Liver (tissue), 9 donors: ENCODE results near the gene PDE4B. TPM values are rescaled to one million over a fixed set of nuclear protein-coding genes. Genes with fewer than 3 reads are reported as not detected.

ENCODE experiments used
- DNase-seq: peaks from one replicate; pipeline ENCODE4 v3.0.0-alpha.2; 2017; ENCODE audit warnings: low spot score
- H3K27ac ChIP-seq, 2 donors: one replicate each; pipeline ENCODE4 v1.7.0; 2013; ENCODE audit warnings: inconsistent platforms in 2 of 2, low read length in 2 of 2, control low read depth in 1 of 2, low read depth in 1 of 2, mild to moderate bottlenecking in 1 of 2
- H3K27me3 ChIP-seq, 4 donors: one replicate each; pipeline versions ENCODE4 v1.6.1 to v1.7.0; 2013; ENCODE audit warnings: low read length in 3 of 4, inconsistent platforms in 1 of 4, mild to moderate bottlenecking in 1 of 4, moderate library complexity in 1 of 4; ENCODE audit not compliant: control insufficient read depth in 4 of 4, insufficient read depth in 4 of 4
- H3K36me3 ChIP-seq, 4 donors: one replicate each; pipeline versions ENCODE4 v1.6.1 to v1.7.0; 2013; ENCODE audit warnings: low read length in 3 of 4, mild to moderate bottlenecking in 3 of 4, low read depth in 1 of 4, moderate library complexity in 1 of 4; ENCODE audit not compliant: control insufficient read depth in 4 of 4, insufficient read depth in 3 of 4
- H3K4me1 ChIP-seq, 4 donors: one replicate each; pipeline versions ENCODE4 v1.6.1 to v1.7.0; 2013; ENCODE audit warnings: low read length in 3 of 4, mild to moderate bottlenecking in 3 of 4, moderate library complexity in 1 of 4; ENCODE audit not compliant: control insufficient read depth in 4 of 4, insufficient read depth in 4 of 4
- H3K4me3 ChIP-seq, 3 donors: one replicate each; pipeline versions ENCODE4 v1.6.1 to v1.7.0; 2013; ENCODE audit warnings: low read length in 3 of 3, control low read depth in 1 of 3, low read depth in 1 of 3, mild to moderate bottlenecking in 1 of 3
- H3K9ac ChIP-seq, 2 donors: one replicate each; pipeline ENCODE4 v1.7.0; 2013; ENCODE audit warnings: low read length in 2 of 2, mild to moderate bottlenecking in 2 of 2, moderate library complexity in 2 of 2, control low read depth in 1 of 2, low read depth in 1 of 2
- H3K9me3 ChIP-seq, 4 donors: one replicate each; pipeline versions ENCODE4 v1.6.1 to v1.7.0; 2013; ENCODE audit warnings: low read length in 3 of 4; ENCODE audit not compliant: control insufficient read depth in 4 of 4
- EGR1 ChIP-seq, 2 donors: IDR thresholded peaks; 2 replicates each; pipeline ENCODE4 v1.6.1; 2016 to 2018; ENCODE audit warnings: antibody characterized with exemption in 2 of 2, low read depth in 2 of 2
- FOXA1 ChIP-seq: IDR thresholded peaks from 2 replicates; pipeline ENCODE4 v1.6.1; 2016; ENCODE audit warnings: antibody characterized with exemption
- FOXA2 ChIP-seq: IDR thresholded peaks from 2 replicates; pipeline ENCODE4 v1.6.1; 2016; ENCODE audit warnings: antibody characterized with exemption
- GABPA ChIP-seq, 2 donors: IDR thresholded peaks in 1 of 2; conservative IDR thresholded peaks in 1 of 2; 2 replicates each; pipeline ENCODE4 v1.6.1; 2016; ENCODE audit warnings: antibody characterized with exemption in 2 of 2, mild to moderate bottlenecking in 1 of 2, moderate library complexity in 1 of 2
- HNF4A ChIP-seq, 2 donors: conservative IDR thresholded peaks; 2 replicates each; pipeline ENCODE4 v1.6.1; 2016; ENCODE audit warnings: antibody characterized with exemption in 2 of 2, mild to moderate bottlenecking in 2 of 2
- HNF4G ChIP-seq: IDR thresholded peaks from 2 replicates; pipeline ENCODE4 v1.6.1; 2016; ENCODE audit warnings: antibody characterized with exemption
- JUND ChIP-seq, 2 donors: IDR thresholded peaks; 2 replicates each; pipeline ENCODE4 v1.6.1; 2016; ENCODE audit warnings: antibody characterized with exemption in 2 of 2
- NR2F2 ChIP-seq: IDR thresholded peaks from 2 replicates; pipeline ENCODE4 v1.6.1; 2016; ENCODE audit warnings: antibody characterized with exemption
- RAD21 ChIP-seq, 2 donors: IDR thresholded peaks; 2 replicates each; pipeline ENCODE4 v1.6.1; 2016; ENCODE audit warnings: antibody characterized with exemption in 2 of 2, mild to moderate bottlenecking in 2 of 2
- RXRA ChIP-seq, 2 donors: IDR thresholded peaks; 2 replicates each; pipeline ENCODE4 v1.6.1; 2017 to 2018; ENCODE audit warnings: antibody characterized with exemption in 2 of 2, mild to moderate bottlenecking in 1 of 2
- SP1 ChIP-seq: IDR thresholded peaks from 2 replicates; pipeline ENCODE4 v1.6.1; 2018; ENCODE audit warnings: antibody characterized with exemption, mild to moderate bottlenecking
- TAF1 ChIP-seq: conservative IDR thresholded peaks from 2 replicates; pipeline ENCODE4 v1.6.1; 2016; ENCODE audit warnings: antibody characterized with exemption, mild to moderate bottlenecking
- YY1 ChIP-seq: IDR thresholded peaks from 2 replicates; pipeline ENCODE4 v1.6.1; 2016; ENCODE audit warnings: antibody characterized with exemption, mild to moderate bottlenecking
- WGBS: extraction: QIAGEN DNeasy Blood & Tissue Kit; methylation state at CpG from one replicate; pipeline ENCODE4 v1.1.7; 2013; 5-methylcytosine and 5-hydroxymethylcytosine counted together
- polyA plus RNA-seq, 2 donors: library from polyadenylated mRNA; stranded (reverse) in 1 of 2; unstranded in 1 of 2; fragments of 200-250 nt in 1 of 2; fragments of >200 nt in 1 of 2; fragmentation: Nextera tagmentation in 1 of 2; extraction: Ambion mirVana in 1 of 2; gene quantifications; one replicate each; pipeline versions ENCODE4 v1.2.1 to v1.2.3, GENCODE V29; 2013 to 2015
- total RNA-seq, 2 donors: library from RNA; depleted of rRNA; stranded (reverse); fragments of >200 nt; gene quantifications; one replicate each; pipeline ENCODE4 v1.2.3, GENCODE V29; 2014
- TF ChIP-seq, protein P1 (sequence below): IDR thresholded peaks from 2 replicates; pipeline ENCODE4 v1.6.1; 2016; ENCODE audit warnings: antibody characterized with exemption
- TF ChIP-seq, protein P2 (sequence below): fragments of 150-350 bp; IDR thresholded peaks from 2 replicates; pipeline ENCODE4 v1.5.1; 2017; ENCODE audit warnings: improper control_type of control experiment, low read depth, low read length; ENCODE audit not compliant: missing input control
- TF ChIP-seq, protein P3 (sequence below): IDR thresholded peaks from 2 replicates; pipeline ENCODE4 v1.6.1; 2016; ENCODE audit warnings: antibody characterized with exemption, mild to moderate bottlenecking
- TF ChIP-seq, protein P4 (sequence below): IDR thresholded peaks from 2 replicates; pipeline ENCODE4 v1.6.1; 2016; ENCODE audit warnings: antibody characterized with exemption
- TF ChIP-seq, protein P5 (sequence below): IDR thresholded peaks from 2 replicates; pipeline ENCODE4 v1.6.1; 2016; ENCODE audit warnings: antibody characterized with exemption
- donor health status: healthy.
- donor health status: healthy.
- donor health status: healthy.
- donor health status: healthy.
- donor health status: healthy.

The PDE4B gene
- total and polyA plus RNA-seq, 4 donors = 1.9 to 3.9 (median 2.7) TPM

DNA sequence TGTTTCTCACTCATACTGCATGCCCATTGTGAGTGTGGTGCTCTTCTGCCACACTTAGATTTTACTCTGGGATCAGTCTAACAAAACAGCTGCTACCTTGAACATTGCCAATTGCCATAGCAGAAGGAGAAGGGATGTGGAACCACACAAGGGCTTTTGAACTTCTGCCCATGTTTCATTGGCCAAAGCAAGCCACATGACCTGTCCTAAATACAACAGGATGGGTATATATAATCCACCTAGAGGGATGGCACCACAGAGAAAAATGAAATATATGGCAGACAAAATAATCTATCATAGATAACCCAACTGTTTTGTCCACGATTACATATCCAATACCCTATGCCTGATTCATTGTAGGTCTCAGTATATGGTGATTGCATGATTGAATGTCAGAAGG, 26.3 kb downstream of the PDE4B start:
- H3K4me3 ChIP-seq = no peak overlapping the region
- no peaks in the 10 kb centered on the region for H3K36me3 ChIP-seq
- WGBS = 80% methylated on average over 1 of the region's 1 CpG
- H3K4me1 ChIP-seq = no peaks in the 10 kb centered on the region
- DNase-seq = no peak
- H3K27me3 ChIP-seq = peaks cover 0 to 4% (median 0%) of the 10 kb centered on the region in 4 donors
- H3K9me3 ChIP-seq = peaks cover 0 to 1% (median 0%) of the 10 kb centered on the region in 4 donors
- no peak overlapping the region for H3K27ac ChIP-seq
- no peak overlapping the region for H3K9ac ChIP-seq
- TF ChIP-seq GABPA (IDR thresholded peaks at IDR 0.05 in 1 of 2, conservative IDR thresholded peaks at IDR 0.05 in 1 of 2) (no peak), JUND (IDR thresholded peaks at IDR 0.05) (no peak), YY1 (no peak), NR2F2 (no peak), HNF4A (conservative IDR thresholded peaks at IDR 0.05) (no peak), RXRA (IDR thresholded peaks at IDR 0.05) (no peak), EGR1 (IDR thresholded peaks at IDR 0.05; ENCODE audit: low read depth in 2 of 2) (no peak), FOXA2 (no peak), TAF1 (no peak)
- TF ChIP-seq, protein P1, sequence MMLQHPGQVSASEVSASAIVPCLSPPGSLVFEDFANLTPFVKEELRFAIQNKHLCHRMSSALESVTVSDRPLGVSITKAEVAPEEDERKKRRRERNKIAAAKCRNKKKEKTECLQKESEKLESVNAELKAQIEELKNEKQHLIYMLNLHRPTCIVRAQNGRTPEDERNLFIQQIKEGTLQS = no peak
- TF ChIP-seq, protein P2, sequence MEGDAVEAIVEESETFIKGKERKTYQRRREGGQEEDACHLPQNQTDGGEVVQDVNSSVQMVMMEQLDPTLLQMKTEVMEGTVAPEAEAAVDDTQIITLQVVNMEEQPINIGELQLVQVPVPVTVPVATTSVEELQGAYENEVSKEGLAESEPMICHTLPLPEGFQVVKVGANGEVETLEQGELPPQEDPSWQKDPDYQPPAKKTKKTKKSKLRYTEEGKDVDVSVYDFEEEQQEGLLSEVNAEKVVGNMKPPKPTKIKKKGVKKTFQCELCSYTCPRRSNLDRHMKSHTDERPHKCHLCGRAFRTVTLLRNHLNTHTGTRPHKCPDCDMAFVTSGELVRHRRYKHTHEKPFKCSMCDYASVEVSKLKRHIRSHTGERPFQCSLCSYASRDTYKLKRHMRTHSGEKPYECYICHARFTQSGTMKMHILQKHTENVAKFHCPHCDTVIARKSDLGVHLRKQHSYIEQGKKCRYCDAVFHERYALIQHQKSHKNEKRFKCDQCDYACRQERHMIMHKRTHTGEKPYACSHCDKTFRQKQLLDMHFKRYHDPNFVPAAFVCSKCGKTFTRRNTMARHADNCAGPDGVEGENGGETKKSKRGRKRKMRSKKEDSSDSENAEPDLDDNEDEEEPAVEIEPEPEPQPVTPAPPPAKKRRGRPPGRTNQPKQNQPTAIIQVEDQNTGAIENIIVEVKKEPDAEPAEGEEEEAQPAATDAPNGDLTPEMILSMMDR = no peak
- TF ChIP-seq, protein P3, sequence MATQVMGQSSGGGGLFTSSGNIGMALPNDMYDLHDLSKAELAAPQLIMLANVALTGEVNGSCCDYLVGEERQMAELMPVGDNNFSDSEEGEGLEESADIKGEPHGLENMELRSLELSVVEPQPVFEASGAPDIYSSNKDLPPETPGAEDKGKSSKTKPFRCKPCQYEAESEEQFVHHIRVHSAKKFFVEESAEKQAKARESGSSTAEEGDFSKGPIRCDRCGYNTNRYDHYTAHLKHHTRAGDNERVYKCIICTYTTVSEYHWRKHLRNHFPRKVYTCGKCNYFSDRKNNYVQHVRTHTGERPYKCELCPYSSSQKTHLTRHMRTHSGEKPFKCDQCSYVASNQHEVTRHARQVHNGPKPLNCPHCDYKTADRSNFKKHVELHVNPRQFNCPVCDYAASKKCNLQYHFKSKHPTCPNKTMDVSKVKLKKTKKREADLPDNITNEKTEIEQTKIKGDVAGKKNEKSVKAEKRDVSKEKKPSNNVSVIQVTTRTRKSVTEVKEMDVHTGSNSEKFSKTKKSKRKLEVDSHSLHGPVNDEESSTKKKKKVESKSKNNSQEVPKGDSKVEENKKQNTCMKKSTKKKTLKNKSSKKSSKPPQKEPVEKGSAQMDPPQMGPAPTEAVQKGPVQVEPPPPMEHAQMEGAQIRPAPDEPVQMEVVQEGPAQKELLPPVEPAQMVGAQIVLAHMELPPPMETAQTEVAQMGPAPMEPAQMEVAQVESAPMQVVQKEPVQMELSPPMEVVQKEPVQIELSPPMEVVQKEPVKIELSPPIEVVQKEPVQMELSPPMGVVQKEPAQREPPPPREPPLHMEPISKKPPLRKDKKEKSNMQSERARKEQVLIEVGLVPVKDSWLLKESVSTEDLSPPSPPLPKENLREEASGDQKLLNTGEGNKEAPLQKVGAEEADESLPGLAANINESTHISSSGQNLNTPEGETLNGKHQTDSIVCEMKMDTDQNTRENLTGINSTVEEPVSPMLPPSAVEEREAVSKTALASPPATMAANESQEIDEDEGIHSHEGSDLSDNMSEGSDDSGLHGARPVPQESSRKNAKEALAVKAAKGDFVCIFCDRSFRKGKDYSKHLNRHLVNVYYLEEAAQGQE = no peak
- TF ChIP-seq, protein P4, sequence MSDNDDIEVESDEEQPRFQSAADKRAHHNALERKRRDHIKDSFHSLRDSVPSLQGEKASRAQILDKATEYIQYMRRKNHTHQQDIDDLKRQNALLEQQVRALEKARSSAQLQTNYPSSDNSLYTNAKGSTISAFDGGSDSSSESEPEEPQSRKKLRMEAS = no peak

DNA sequence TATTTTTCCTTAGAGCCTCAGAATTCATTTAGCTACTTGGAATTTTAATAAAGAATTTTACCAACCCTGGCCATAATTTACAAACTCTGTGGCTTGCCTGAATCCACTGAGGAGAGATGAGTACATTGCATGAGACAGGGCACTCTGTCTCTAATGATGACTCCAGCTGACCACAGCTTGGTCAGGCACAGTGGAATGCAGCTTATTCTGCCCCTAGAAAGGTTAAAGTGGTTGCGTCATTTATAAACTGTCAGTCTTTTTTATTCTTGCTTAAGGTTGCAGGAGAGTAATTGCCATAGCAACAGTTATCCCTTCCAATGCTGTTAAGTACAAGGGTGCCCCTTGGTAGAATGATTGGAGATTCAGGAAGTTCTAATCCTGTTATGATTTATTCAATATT, 28.3 kb downstream of the PDE4B start:
- Histone ChIP-seq H3K9ac (no peak overlapping the region), H3K4me3 (no peak overlapping the region), H3K27me3 (peaks cover 0 to 4% (median 0%) of the 10 kb centered on the region in 4 donors), H3K27ac (no peak overlapping the region), H3K9me3 (peaks cover 0 to 1% (median 0%) of the 10 kb centered on the region in 4 donors), H3K36me3 (no peaks in the 10 kb centered on the region), H3K4me1 (no peaks in the 10 kb centered on the region)
- WGBS = 88% methylated on average over 1 of the region's 1 CpG
- no peak for DNase-seq
- no peak for TF ChIP-seq HNF4A (conservative IDR thresholded peaks at IDR 0.05)
- TF ChIP-seq FOXA1 = no peak
- TF ChIP-seq, protein P2 = no peak
- TF ChIP-seq RAD21 (IDR thresholded peaks at IDR 0.05) = no peak
- no peak for TF ChIP-seq HNF4G
- TF ChIP-seq, protein P1 = no peak
- no peak for TF ChIP-seq EGR1 (IDR thresholded peaks at IDR 0.05; ENCODE audit: low read depth in 2 of 2)
- TF ChIP-seq SP1 = no peak
- TF ChIP-seq JUND (IDR thresholded peaks at IDR 0.05) = no peak
- no peak for TF ChIP-seq NR2F2
- no peak for TF ChIP-seq TAF1
- TF ChIP-seq, protein P5, sequence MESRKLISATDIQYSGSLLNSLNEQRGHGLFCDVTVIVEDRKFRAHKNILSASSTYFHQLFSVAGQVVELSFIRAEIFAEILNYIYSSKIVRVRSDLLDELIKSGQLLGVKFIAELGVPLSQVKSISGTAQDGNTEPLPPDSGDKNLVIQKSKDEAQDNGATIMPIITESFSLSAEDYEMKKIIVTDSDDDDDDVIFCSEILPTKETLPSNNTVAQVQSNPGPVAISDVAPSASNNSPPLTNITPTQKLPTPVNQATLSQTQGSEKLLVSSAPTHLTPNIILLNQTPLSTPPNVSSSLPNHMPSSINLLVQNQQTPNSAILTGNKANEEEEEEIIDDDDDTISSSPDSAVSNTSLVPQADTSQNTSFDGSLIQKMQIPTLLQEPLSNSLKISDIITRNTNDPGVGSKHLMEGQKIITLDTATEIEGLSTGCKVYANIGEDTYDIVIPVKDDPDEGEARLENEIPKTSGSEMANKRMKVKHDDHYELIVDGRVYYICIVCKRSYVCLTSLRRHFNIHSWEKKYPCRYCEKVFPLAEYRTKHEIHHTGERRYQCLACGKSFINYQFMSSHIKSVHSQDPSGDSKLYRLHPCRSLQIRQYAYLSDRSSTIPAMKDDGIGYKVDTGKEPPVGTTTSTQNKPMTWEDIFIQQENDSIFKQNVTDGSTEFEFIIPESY = no peak
- no peak for TF ChIP-seq GABPA (IDR thresholded peaks at IDR 0.05 in 1 of 2, conservative IDR thresholded peaks at IDR 0.05 in 1 of 2)
- no peak for TF ChIP-seq RXRA (IDR thresholded peaks at IDR 0.05)
